AG04450 (cell line): ENCODE data around the gene KIAA1328. TPM values are rescaled to one million over a fixed set of nuclear protein-coding genes. Genes with fewer than 3 reads are reported as not detected.

Experiments
- CTCF ChIA-PET: fragments of 300-600, 350-600 bp; formaldehyde crosslinking; extraction: SDS; loops from one replicate; lab custom pipeline; 2022; ENCODE audit warnings: antibody characterized with exemption, inconsistent platforms; lab: Charles Lee
- POLR2A ChIA-PET: fragments of 350-600 bp; formaldehyde crosslinking; extraction: SDS; loops from one replicate; lab custom pipeline; 2021; ENCODE audit warnings: antibody characterized with exemption, inconsistent platforms; lab: Yijun Ruan, JAX
- DNase-seq: peaks from one replicate; pipeline ENCODE4 v3.0.0-alpha.2; 2011; ENCODE audit warnings: low read depth, low spot score
- H3K27ac ChIP-seq: one replicate; pipeline ENCODE4 v1.5.1; 2012; ENCODE audit warnings: low read depth, low read length, control low read depth
- H3K27me3 ChIP-seq: one replicate; pipeline ENCODE4 v1.6.0; 2012; ENCODE audit warnings: low read length; ENCODE audit not compliant: control insufficient read depth, insufficient read depth
- H3K4me3 ChIP-seq: 2 replicates; pipeline ENCODE4 v1.5.1; 2011; ENCODE audit warnings: mild to moderate bottlenecking, low read depth, low read length, control low read depth
- H3K9me3 ChIP-seq: 2 replicates; pipeline ENCODE4 v1.5.1; 2012; ENCODE audit warnings: low read length; ENCODE audit not compliant: control insufficient read depth, insufficient read depth
- polyA plus RNA-seq: library from polyadenylated mRNA; depleted of rRNA; stranded (reverse); fragments of >200 nt; gene quantifications from 2 replicates; pipeline ENCODE4 v1.2.3, GENCODE V29; 2011
- TF ChIP-seq, protein P1 (sequence below): IDR thresholded peaks from 2 replicates; pipeline ENCODE4 v1.5.1; 2011; ENCODE audit warnings: low read depth, low read length, control low read depth, inconsistent platforms

The KIAA1328 gene
- polyA plus RNA-seq, 1 experiment, result 3.9 TPM

GRCh38 chr18:37207343-37207742, 378.4 kb downstream of the KIAA1328 start:
- Histone ChIP-seq H3K27me3 (no peaks in the 10 kb centered on the region), H3K4me3 (no peak overlapping the region), H3K9me3 (no peaks in the 10 kb centered on the region; the same call in 1 of the 2 replicates), H3K27ac (no peak overlapping the region)
- ChIA-PET CTCF (no interaction called here), POLR2A (no interaction called here)
- DNase-seq, result no peak
- TF ChIP-seq, protein P1, sequence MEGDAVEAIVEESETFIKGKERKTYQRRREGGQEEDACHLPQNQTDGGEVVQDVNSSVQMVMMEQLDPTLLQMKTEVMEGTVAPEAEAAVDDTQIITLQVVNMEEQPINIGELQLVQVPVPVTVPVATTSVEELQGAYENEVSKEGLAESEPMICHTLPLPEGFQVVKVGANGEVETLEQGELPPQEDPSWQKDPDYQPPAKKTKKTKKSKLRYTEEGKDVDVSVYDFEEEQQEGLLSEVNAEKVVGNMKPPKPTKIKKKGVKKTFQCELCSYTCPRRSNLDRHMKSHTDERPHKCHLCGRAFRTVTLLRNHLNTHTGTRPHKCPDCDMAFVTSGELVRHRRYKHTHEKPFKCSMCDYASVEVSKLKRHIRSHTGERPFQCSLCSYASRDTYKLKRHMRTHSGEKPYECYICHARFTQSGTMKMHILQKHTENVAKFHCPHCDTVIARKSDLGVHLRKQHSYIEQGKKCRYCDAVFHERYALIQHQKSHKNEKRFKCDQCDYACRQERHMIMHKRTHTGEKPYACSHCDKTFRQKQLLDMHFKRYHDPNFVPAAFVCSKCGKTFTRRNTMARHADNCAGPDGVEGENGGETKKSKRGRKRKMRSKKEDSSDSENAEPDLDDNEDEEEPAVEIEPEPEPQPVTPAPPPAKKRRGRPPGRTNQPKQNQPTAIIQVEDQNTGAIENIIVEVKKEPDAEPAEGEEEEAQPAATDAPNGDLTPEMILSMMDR, result no peak

DNA sequence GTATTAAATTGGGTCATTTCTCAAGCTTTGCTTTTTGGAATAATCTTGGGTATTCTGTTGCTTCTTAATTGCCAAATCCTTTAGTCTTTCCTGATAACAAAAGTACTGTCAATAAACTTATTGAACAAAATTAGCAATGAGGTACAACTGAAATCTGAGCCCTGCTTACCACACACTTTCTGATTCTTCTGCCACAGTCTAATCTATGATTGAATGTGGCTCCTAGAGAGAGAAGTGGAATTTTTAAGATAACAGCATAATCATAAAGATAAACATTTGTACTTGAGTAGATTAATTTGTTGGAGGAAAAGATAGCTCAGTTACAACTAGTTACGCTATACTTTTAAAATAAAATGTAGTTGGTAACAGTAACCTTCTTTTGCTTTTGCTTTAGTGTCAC, 381.9 kb downstream of the KIAA1328 start:
- DNase-seq, result no peak
- CTCF ChIA-PET, result no interaction called here
- POLR2A ChIA-PET, result no interaction called here
- Histone ChIP-seq H3K27ac (no peak overlapping the region), H3K4me3 (no peak overlapping the region), H3K27me3 (no peaks in the 10 kb centered on the region), H3K9me3 (no peaks in the 10 kb centered on the region)
- TF ChIP-seq, protein P1, result no peak

- DNase-seq, result no peak
- no peaks in the 10 kb centered on the region for H3K9me3 ChIP-seq
- TF ChIP-seq, protein P1, result no peak
- no peak overlapping the region for H3K27ac ChIP-seq
- POLR2A ChIA-PET, result no interaction called here
- H3K27me3 ChIP-seq, result no peaks in the 10 kb centered on the region
- CTCF ChIA-PET, result no interaction called here
- H3K4me3 ChIP-seq, result no peak overlapping the region
Measured at GRCh38 chr18:37218022-37218590, 389.2 kb downstream of the KIAA1328 start.

- no peak for DNase-seq
- no peak overlapping the region for H3K4me3 ChIP-seq
- H3K27ac ChIP-seq, result no peak overlapping the region
- POLR2A ChIA-PET, result no interaction called here
- H3K27me3 ChIP-seq, result no peaks in the 10 kb centered on the region
- CTCF ChIA-PET, result no interaction called here
- H3K9me3 ChIP-seq, result no peaks in the 10 kb centered on the region
- TF ChIP-seq, protein P1, result no peak
Measured at GRCh38 chr18:37219257-37219656, 390.3 kb downstream of the KIAA1328 start.

DNA sequence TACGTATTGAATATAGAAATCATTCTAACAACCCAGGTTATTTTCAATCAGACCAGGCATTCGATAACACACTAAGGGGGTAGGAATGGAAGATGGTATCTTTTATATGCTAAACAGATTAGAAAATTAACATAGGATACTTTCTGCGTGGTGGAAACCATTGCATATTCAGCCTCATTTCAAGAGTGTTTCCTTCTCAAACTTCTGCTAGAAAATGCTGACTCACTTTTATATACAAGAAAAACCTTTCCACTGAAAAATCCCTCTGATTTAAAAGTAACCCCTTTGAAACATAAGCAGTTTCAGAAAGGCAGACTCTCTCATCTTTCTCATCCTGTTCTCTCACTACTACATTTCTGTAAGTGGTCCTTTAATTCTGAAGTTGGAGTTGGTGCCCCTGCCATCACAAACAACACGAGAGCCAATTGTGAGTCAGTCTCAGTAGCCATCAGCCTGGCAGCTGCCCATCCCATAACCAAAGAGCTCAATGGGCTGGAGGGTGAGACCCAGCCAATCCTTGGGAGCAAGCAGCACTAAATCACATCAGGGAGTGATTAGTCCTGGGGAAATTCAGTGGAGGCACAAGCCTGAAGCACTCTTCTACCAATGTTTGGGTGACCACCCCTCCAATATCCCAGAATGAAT, 393.5 kb downstream of the KIAA1328 start:
- TF ChIP-seq, protein P1, result no peak
- Histone ChIP-seq H3K27ac (no peak overlapping the region), H3K9me3 (no peaks in the 10 kb centered on the region), H3K27me3 (no peaks in the 10 kb centered on the region), H3K4me3 (no peak overlapping the region)
- DNase-seq, result no peak
- CTCF ChIA-PET, result interaction anchor here (0.6 kb wide), 1 partner anchor 292 kb away, joined by 3 read pairs; no protein-coding TSS in a partner anchor
- POLR2A ChIA-PET, result no interaction called here
